Measurements from ENCODE around the gene RLIM.
A peak's percentile ranks its signal among the peaks of the same experiment; 100 is the strongest.

RLIM gene

GRCh38 chrX:74578137-74578536 lies 36.3 kb downstream of the RLIM start:
- DNase-seq: no peak
- TF ChIP-seq POLR2A (IDR thresholded peaks at IDR 0.05; ENCODE audit: low read length) (no peak), GATA1 (IDR thresholded peaks at IDR 0.05; ENCODE audit: low read depth, low read length) (no peak)

DNA sequence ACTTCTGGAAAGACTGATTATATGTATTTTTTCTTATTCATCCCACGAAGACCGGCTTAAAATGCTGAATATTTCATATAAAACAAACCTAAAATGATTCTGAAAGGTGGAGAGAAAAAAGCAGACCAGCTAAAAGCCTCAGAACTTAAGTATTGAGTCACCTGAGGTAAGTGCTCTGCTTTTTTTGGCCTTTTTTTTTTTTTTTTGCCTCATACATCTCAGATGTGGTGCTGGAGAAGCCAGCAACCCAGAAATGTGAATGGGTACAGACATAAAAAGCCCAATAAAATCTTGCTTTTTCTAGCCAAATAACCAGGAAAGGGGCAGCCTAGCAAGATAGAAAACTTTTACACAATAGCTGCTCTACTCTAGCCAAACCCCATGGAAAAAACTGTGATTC lies 57.0 kb downstream of the RLIM start:
- TF ChIP-seq POLR2A (IDR thresholded peaks at IDR 0.05; ENCODE audit: low read length) (no peak), GATA1 (IDR thresholded peaks at IDR 0.05; ENCODE audit: low read depth, low read length) (no peak)
- DNase-seq: no peak

DNA sequence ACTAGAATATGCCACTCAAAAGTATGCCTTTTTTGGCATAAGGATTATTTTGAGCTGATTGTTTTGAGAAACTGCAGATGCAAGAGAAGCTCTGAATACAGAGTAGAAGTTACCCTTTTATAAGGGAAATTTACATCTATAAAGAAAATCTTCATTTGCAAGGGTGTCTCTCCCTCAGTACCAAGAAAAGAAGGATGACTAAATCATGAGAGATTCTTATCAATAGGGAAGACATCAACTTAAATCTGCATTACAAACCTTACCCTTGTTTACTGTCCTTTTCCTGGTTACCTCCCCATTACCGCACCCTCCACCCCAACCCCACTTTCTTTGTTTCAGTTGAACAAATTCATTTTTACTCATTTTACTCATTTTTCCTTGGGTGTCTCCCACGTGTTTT lies 62.5 kb downstream of the RLIM start:
- no peak for TF ChIP-seq GATA1 (IDR thresholded peaks at IDR 0.05; ENCODE audit: low read depth, low read length)
- TF ChIP-seq POLR2A (IDR thresholded peaks at IDR 0.05; ENCODE audit: low read length): no peak
- DNase-seq: no peak

GRCh38 chrX:74550295-74550802 lies 64.1 kb downstream of the RLIM start:
- TF ChIP-seq GATA1 (IDR thresholded peaks at IDR 0.05; ENCODE audit: low read depth, low read length) (no peak), POLR2A (IDR thresholded peaks at IDR 0.05; ENCODE audit: low read length) (no peak)
- DNase-seq: peak; percentile 81 to 87

DNA sequence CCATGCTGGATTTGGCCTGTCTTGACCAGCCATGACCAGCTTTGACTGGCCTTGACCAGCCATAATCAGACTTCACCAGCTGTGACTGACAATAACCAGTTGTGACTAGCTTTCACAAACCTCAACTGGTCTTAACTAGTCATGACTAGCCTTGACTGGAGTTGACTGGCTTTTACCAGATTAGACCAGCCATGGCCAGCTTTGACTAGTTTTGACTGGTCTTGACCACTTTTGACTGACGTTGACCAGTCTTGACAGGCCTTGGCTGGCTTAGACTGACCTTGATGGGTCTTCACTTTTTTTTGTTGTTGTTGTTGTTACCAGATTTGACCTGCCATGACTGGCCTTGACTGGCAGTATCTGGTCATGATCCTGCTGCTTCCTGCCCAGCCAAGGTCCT lies 67.4 kb downstream of the RLIM start:
- no peak for DNase-seq
- TF ChIP-seq GATA1 (IDR thresholded peaks at IDR 0.05; ENCODE audit: low read depth, low read length) (no peak), POLR2A (IDR thresholded peaks at IDR 0.05; ENCODE audit: low read length) (no peak)

DNA sequence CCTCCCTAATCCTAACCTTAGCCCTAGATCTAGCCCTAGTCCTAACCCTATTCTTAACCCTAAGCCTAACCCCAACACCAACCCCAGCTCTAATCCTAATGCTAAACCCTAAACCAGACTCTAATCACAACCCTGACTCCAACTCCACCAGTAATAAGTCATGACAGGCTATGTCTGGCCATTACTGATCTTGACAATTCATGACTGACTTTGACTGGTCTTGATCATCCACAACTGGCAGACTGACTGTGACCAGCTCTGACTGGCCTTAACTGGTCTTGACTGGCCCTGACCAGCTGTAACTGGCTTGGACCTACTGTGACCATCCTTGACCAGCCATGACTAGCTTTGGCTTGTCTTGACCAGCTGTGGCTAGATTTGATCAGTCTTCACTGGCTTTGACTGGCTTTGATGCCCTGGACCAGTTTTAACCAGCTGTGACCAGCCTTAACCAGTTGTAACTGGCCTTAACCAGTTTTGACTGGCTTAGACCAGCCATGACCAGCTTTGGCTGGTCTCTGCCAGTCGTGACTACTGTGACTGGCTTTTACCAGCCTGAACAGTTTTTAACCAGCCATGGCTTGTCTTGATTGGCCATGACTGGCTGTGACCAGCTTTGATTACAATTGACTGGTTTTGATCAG lies 68.4 kb downstream of the RLIM start:
- TF ChIP-seq GATA1 (IDR thresholded peaks at IDR 0.05; ENCODE audit: low read depth, low read length): no peak
- TF ChIP-seq POLR2A (IDR thresholded peaks at IDR 0.05; ENCODE audit: low read length): no peak

GRCh38 chrX:74540635-74541249 lies 73.7 kb downstream of the RLIM start:
- TF ChIP-seq GATA1 (IDR thresholded peaks at IDR 0.05; ENCODE audit: low read depth, low read length) (no peak), POLR2A (IDR thresholded peaks at IDR 0.05; ENCODE audit: low read length) (no peak)
- no peak for DNase-seq

More for the DNA sequence above, 68.4 kb downstream of the RLIM start:
- no peak for DNase-seq

- no peak for DNase-seq
- TF ChIP-seq GATA1 (IDR thresholded peaks at IDR 0.05; ENCODE audit: low read depth, low read length): no peak
- no peak for TF ChIP-seq POLR2A (IDR thresholded peaks at IDR 0.05; ENCODE audit: low read length)
These were observed 77.5 kb downstream of the RLIM start for GRCh38 chrX:74536832-74537371.

DNA sequence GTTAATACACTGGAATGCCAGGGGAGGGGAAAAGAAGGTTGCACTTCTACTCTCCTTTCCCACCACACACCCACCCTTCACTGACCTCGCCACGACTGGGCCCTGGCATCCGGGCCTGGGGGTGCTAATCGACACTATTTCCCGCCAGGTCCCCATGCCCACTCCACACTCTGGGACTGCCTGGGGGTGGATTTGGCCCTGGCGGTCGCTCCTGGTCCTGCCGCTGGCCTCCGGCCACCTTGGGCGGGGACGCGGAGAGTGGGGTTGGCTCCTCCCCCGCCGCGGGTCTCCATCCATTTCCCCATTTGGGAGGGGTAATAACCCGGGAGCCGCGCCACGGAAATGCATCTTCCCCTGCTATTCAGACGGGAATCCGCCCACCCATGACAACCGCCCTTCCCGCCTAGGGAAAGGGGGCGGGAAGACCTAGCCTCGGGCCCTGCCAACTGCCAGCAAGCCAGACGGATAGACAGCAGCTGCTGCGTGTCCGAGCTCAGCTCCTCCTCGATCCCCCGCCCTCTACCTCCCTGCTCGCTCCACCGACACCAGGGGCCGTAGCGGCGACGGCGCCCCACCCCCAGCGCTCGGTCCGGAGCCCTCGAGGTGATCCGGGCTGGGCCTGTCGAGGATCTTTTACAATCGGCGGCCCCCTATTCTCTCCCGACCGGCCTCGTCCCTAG lies 78.1 kb downstream of the RLIM start:
- TF ChIP-seq GATA1 (IDR thresholded peaks at IDR 0.05; ENCODE audit: low read depth, low read length): no peak
- no peak for TF ChIP-seq POLR2A (IDR thresholded peaks at IDR 0.05; ENCODE audit: low read length)
- peak; percentile 34 to 49 for DNase-seq

GRCh38 chrX:74535408-74536151 lies 78.8 kb downstream of the RLIM start:
- no peak for TF ChIP-seq POLR2A (IDR thresholded peaks at IDR 0.05; ENCODE audit: low read length)
- no peak for TF ChIP-seq GATA1 (IDR thresholded peaks at IDR 0.05; ENCODE audit: low read depth, low read length)
- DNase-seq: peak; percentile 0 to 12
